Calu3 (cell line): ENCODE data around the gene PGK1. TPM values are rescaled to one million over a fixed set of nuclear protein-coding genes. Genes with fewer than 3 reads are reported as not detected.
"Not testable (repeated sequence)": the region's sequence is repeated elsewhere in the genome, so short reads cannot be mapped to it uniquely, and the experiment has no call there.

Experiments
- BruUV-seq: library from RNA; stranded (reverse); fragments of 400-500 nt; replicated peaks from 2 replicates; lab custom pipeline; 2021; lab: Mats Ljungman, UMichigan
- CTCF ChIA-PET: fragments of 300-600 bp; sonication (Branson Sonifier 250); formaldehyde crosslinking; loops from one replicate; lab custom pipeline; 2022; ENCODE audit warnings: antibody characterized with exemption; lab: Charles Lee
- DNase-seq: peaks from one replicate; pipeline ENCODE4 v3.0.0; 2022
- H3K27ac Mint-ChIP-seq: one replicate; pipeline ENCODE4 v1.8.0; 2022; ENCODE audit warnings: mixed read lengths; ENCODE audit not compliant: unreplicated experiment
- H3K27me3 Mint-ChIP-seq: one replicate; pipeline ENCODE4 v1.8.0; 2022; ENCODE audit warnings: mixed read lengths; ENCODE audit not compliant: unreplicated experiment
- H3K36me3 Mint-ChIP-seq: one replicate; pipeline ENCODE4 v1.8.0; 2022; ENCODE audit warnings: mild to moderate bottlenecking, moderate library complexity, mixed read lengths; ENCODE audit not compliant: insufficient read depth, unreplicated experiment
- H3K4me1 Mint-ChIP-seq: one replicate; pipeline ENCODE4 v1.8.0; 2022; ENCODE audit warnings: mild to moderate bottlenecking, low read depth, mixed read lengths; ENCODE audit not compliant: unreplicated experiment
- H3K4me3 Mint-ChIP-seq: one replicate; pipeline ENCODE4 v1.8.0; 2022; ENCODE audit warnings: mild to moderate bottlenecking, low read depth, moderate library complexity, mixed read lengths; ENCODE audit not compliant: unreplicated experiment
- H3K9me3 Mint-ChIP-seq: one replicate; pipeline ENCODE4 v1.8.0; 2022; ENCODE audit warnings: low read depth, mixed read lengths; ENCODE audit not compliant: unreplicated experiment
- CTCF ChIP-seq: fragments of 200-600 bp; IDR thresholded peaks from one replicate; pipeline ENCODE4 v1.8.0; 2022; ENCODE audit warnings: antibody characterized with exemption; ENCODE audit not compliant: unreplicated experiment
- intact Hi-C: fragments of 100-400 bp; cut with micrococcal nuclease; formaldehyde crosslinking; loops from one replicate; pipeline ENCODE4 v1.10.0; 2022; ENCODE audit not compliant: unreplicated experiment
- total RNA-seq: library from RNA; stranded (reverse); gene quantifications from 2 replicates; pipeline ENCODE4 v1.2.3, GENCODE V29; 2022

The PGK1 gene
- total RNA-seq, 1 experiment from 2014 or later: 623 TPM

- no peak overlapping the region for H3K27ac Mint-ChIP-seq
- peaks cover 6% of the 10 kb centered on the region for H3K36me3 Mint-ChIP-seq
- intact Hi-C loops: no loop called here
- TF ChIP-seq CTCF: no peak
- H3K4me3 Mint-ChIP-seq: no peak overlapping the region
- no peak for DNase-seq
- no peaks in the 10 kb centered on the region for H3K27me3 Mint-ChIP-seq
- CTCF ChIA-PET: no interaction called here
- peaks cover 8% of the 10 kb centered on the region for H3K4me1 Mint-ChIP-seq
- no TSS peak for BruUV-seq
- H3K9me3 Mint-ChIP-seq: peaks cover 3% of the 10 kb centered on the region
Measured at GRCh38 chrX:78075787-78076389, 28.2 kb upstream of the PGK1 start.

- CTCF ChIA-PET, DNase-seq, H3K9me3 Mint-ChIP-seq, H3K36me3 Mint-ChIP-seq, BruUV-seq, H3K27ac Mint-ChIP-seq, intact Hi-C loops, H3K27me3 Mint-ChIP-seq, H3K4me3 Mint-ChIP-seq, H3K4me1 Mint-ChIP-seq: not testable (repeated sequence)
Measured at GRCh38 chrX:78081413-78081812, 22.6 kb upstream of the PGK1 start.

GRCh38 chrX:78092296-78092695 is 11.8 kb upstream of the PGK1 start:
- BruUV-seq: no TSS peak
- Mint-ChIP-seq H3K36me3 (no peaks in the 10 kb centered on the region), H3K27me3 (no peaks in the 10 kb centered on the region), H3K9me3 (no peaks in the 10 kb centered on the region), H3K4me1 (peaks cover 7% of the 10 kb centered on the region), H3K27ac (no peak overlapping the region), H3K4me3 (no peak overlapping the region)
- CTCF ChIA-PET: interaction anchor here (0.6 to 1.5 kb wide), 5 partner anchors 23 to 193 kb away, joined by 3 to 5 read pairs (median 3); partner anchors contain the start of gene COX7B
- intact Hi-C loops: loop anchor here (5.0 kb wide), 2 partner anchors 65 to 180 kb away; partner anchors contain the start of gene ATP7A
- DNase-seq: peak; percentile 59
- TF ChIP-seq CTCF: peak; percentile 61

- Mint-ChIP-seq H3K27me3 (no peaks in the 10 kb centered on the region), H3K4me3 (no peak overlapping the region), H3K36me3 (no peaks in the 10 kb centered on the region), H3K9me3 (no peaks in the 10 kb centered on the region), H3K4me1 (no peaks in the 10 kb centered on the region), H3K27ac (no peak overlapping the region)
- no peak for DNase-seq
- intact Hi-C loops: no loop called here
- TF ChIP-seq CTCF: no peak
- BruUV-seq: no TSS peak
- CTCF ChIA-PET: no interaction called here
Measured at GRCh38 chrX:78098108-78098507, 5.9 kb upstream of the PGK1 start.

- DNase-seq: no peak
- H3K4me3 Mint-ChIP-seq: no peak overlapping the region
- H3K9me3 Mint-ChIP-seq: no peaks in the 10 kb centered on the region
- no peak overlapping the region for H3K27ac Mint-ChIP-seq
- H3K27me3 Mint-ChIP-seq: no peaks in the 10 kb centered on the region
- peaks cover 15% of the 10 kb centered on the region for H3K4me1 Mint-ChIP-seq
- CTCF ChIA-PET: no interaction called here
- no TSS peak for BruUV-seq
- intact Hi-C loops: no loop called here
- H3K36me3 Mint-ChIP-seq: peaks cover 38% of the 10 kb centered on the region
- no peak for TF ChIP-seq CTCF
Measured at GRCh38 chrX:78102091-78102490, 2.0 kb upstream of the PGK1 start.
